GM21737 (cell line): Measurements from ENCODE around the gene SLC9A8.
"Not testable (repeated sequence)": the region's sequence is repeated elsewhere in the genome, so short reads cannot be mapped to it uniquely, and the experiment has no call there.

ENCODE experiments used
- ATAC-seq: cut with Tn5 transposase; IDR thresholded peaks from one replicate; pipeline ENCODE4 v1.9.1; 2021; ENCODE audit warnings: mild to moderate bottlenecking, moderate library complexity; ENCODE audit not compliant: unreplicated experiment

SLC9A8 gene

DNA sequence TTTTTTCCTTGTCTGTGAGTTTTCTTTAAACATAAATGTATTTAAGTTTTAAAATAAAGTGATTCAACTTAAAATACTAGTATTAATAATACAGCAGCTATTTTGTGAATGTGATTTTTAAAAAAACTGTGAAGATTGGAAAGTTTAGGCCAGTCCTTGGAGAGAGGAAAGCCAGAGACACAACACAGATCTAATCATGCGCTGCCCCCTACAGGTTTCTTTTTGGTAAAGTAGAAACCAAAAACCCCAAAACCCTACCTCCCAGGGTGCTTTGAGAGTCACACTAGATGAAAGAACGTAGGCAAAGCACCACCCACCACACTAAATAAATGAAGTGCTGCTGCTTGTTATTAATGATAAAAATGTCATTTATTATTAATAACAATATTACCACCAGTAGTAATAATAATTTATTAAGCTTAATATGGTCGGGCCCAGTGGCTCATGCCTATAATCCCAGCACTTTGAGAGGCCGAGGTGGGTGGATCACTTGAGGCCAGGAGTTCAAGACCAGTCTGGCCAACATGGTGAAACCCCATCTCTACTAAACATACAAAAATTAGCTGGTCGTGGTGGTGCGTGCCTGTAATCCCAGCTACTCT is 33.7 kb downstream of the SLC9A8 start:
- no peak for ATAC-seq

DNA sequence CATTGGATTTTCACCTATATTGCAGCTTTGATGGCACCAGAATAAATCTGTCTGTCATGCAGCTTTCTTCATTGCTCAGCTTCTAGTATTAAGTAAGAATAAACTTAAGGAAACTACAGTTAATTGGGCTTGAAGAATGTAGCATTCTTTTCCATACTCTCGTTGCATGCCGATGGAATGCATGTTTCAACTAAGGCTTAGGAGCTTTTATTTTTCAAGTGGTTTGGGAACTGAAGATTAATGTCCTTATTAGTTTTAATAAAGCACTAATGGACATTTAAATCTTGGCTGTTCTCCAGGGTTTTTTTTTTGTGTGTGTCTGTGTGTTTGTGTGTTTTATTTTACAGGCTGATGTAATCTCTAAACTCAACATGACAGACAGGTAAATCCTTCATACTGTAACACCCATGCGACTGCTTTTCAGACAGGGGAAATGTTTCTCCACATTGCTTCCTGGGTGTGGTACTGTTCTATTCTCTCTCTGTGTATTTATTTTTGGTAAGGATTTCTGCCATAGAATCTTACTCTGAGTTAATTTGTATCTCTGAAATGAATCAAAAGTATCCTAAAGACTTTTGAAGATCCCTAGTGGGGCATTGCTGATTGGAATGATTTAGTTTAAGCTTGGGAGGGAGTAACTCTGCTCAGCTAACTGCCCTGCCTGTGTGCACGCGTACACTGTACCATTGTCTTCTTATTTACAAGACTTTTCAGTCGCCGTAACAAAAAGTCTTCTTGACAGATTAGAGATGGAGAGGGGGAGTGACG is 38.0 kb downstream of the SLC9A8 start:
- no peak for ATAC-seq

DNA sequence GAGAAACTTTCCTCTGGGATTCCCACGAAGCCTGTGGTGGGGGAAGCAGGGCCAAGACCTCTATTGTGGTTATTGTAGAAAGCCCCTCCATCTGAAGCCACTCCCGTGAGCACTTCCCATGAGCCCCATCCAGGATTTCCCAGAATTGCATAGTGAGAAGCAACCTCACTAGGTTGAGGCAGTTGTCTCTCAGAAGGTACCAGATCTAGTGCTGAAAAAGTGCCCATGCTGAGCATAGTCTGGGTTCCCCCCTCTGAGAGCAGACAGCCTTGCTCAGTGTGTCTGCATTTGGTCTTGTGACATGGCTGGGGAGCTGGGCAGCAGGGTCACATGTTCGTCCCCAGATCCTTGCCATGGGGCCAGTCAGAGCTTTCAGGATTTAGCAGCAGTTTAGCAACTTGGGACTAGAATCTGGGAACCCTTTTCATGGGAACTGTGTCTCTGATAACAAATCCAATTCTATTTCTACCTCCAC is 38.6 kb downstream of the SLC9A8 start:
- ATAC-seq, result no peak

DNA sequence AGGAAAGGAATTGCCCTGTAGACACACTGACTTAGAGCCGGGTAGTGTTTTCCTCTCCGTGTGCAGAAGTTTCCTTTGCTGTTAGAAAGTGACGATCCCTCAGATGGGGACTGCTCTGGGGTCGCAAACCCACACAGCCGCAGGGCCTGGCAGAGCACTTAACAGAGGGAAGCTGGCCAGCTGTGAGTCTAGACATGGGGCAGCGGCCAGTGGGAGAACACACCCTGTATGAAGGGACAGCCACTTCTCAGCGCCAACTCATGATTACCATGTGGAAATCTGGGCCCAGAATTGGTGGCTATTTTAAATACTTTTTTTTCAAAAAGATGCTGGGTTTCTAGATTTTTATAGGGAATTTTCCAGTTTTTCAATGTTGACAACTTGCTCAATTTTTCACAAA is 39.4 kb downstream of the SLC9A8 start:
- ATAC-seq, result no peak

DNA sequence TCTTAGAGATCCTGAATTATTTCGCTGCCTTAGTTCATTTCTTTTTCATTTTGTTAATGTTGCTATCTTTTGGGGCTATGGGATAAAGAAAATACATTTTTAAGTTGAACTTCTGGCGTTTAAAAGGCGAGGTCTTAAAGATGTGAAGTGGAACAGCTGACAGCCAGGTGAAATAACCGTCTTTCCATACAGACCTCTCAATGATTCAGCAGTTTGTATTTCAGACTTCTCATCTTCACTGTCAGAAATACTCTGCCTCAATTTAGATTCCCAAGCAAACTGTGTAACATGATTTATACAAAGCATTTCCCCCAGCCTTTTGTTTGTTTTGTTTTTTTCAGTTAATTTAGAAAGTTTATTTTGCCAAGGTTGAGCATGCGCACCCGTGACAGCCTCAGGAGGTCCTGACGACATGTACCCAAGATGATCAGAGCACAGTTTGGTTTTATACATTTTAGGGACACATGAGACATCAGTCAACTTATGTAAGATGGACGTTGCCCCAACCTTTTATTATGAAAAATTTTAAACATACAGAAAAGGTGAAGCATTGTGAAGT is 40.0 kb downstream of the SLC9A8 start:
- no peak for ATAC-seq

DNA sequence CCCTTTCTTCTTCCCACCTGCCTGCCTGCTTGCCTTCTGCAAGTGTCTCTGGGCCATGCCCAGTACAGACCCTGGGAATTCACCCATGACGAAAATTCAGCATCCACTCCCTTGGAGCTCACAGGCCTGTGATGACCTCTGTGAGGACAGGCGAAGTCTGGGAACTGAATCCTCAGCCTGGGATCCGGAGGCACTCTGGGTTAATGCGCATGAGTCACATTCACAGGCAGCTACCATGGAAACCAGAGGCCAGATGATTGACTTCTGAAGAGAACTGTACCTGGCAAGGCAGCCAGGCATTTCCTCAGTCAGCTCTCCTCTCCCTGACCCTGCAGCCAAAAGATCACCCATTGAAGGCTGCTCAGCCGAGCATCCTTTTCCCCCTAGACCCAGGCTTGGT is 41.0 kb downstream of the SLC9A8 start:
- no peak for ATAC-seq

DNA sequence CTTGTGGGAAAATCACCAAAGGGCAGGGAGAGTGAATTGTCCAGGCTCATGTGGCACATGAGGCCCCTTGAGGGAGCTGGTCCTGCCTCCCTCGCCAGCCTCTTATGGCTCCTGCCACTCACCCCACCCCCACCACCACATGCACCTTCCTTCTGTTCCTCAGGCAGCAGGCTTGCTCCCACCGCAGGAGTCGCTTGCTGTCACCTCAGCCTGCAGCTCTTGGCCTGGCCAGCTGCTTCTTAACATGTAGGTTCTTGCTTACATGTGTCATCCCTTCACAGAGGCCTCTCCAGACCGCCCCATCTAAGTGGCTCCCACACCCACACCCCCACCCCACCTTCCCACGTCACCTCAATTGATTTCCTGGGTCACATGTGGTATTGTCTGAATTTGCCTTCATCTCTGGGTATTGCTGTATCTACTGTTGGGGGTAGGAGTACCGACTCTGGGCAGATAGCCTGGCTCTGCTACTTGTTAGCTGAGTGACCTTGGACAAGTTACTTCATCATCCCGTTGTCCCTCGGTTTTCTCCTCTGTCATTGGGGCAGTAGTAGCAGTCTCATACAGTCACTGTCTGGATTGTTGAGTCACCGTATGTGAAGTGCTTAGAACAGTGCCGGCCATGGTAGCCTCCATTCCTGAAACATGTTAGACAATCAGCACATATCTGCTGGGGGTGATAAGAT is 41.7 kb downstream of the SLC9A8 start:
- no peak for ATAC-seq

DNA sequence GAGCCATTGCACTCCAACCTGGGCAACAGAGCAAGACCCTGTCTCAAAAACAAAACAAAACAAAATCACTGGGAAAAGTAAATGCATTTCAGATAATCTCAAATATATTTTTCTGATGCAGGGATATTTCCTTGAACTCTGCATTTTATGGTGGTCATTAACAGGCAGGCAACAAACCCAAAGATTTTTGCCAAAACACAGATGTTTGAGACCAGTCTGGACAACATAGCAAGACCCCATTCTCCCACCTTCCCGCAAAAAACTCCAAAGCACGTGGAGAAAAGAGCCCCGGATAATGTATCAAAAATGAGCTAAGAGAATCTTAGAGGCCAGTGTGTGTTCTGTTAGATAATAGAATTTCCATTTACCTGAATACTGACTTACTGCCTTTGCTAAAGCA is 44.3 kb downstream of the SLC9A8 start:
- ATAC-seq, result no peak

DNA sequence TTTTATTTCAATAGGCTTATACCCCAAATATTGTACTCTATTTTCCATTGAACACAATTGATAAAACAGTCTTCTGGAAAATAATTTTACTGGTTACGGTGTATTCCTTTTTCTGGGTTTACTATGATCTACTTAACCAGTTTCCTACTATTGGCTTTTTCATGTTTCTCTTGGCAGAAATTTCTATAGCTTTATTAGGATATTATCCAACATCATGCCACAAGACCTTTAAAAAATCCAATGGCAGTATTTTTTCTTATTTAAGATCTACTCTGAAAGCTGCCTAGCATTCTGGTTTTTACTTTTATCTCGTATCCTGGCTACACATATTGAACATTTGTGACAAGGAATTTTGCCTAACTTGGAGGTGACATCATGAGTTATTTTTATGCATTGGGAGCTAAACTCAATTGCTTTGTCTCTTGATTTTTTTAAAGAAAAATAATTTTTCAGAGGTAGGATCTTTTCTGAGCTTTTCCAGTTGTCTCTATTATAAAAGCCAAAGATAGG is 45.5 kb downstream of the SLC9A8 start:
- ATAC-seq, result no peak

DNA sequence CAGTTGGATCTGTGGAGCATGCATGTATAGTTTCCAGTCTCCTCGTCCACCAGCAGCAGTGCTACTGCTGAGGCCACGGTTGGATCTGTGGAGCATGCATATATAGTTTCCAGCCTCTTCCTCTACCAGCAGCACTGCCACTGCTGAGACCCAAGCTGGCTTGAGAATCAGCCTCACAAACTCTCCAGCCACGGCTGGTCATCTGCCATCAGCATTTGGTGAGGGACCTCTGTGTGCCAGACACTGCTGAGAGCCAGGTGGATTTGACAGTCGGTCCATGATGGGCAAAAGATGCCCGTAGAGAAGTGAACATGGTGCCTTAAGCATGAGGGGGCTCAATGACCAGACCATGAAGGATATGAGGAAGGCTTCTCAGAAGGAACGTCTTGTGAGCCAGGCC is 46.4 kb downstream of the SLC9A8 start:
- no peak for ATAC-seq

DNA sequence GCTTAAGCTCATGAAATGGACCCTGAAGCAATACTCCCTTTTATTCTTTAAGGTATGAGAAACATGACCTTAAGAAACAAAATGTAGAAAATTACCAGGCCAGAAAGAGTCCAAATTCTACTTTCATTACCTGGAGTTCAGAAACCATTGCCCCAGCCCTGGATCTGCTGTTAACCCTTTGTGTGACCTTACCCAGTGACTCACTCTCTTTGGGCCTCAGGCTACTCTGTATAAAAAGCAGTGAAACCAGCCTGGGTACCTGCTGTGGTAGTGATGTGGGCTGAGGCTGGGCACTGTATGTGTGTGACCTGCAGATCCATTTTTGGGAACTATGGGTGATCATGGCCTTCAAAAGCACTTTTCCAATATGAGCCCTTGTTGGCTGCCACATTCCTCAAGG is 47.2 kb downstream of the SLC9A8 start:
- no peak for ATAC-seq

DNA sequence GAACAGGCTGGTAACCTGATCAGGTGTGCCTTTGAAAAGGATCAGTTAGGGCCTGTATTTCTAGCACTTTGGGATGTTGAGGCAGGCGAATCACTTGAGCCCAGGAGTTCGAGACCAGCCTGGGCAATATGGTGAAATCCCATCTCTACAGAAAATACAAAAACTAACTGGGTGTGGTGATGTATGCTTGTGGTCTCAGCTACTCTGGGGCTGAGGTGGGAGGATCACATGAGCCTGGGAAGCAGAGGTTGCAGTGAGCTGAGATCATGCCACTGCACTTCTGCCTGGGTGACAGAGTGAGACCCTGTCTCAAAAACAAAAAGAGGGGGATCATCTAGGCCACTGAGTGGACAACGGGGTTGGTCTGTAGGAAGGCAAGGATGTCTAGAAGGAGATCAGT is 48.6 kb downstream of the SLC9A8 start:
- ATAC-seq, result not testable (repeated sequence)

DNA sequence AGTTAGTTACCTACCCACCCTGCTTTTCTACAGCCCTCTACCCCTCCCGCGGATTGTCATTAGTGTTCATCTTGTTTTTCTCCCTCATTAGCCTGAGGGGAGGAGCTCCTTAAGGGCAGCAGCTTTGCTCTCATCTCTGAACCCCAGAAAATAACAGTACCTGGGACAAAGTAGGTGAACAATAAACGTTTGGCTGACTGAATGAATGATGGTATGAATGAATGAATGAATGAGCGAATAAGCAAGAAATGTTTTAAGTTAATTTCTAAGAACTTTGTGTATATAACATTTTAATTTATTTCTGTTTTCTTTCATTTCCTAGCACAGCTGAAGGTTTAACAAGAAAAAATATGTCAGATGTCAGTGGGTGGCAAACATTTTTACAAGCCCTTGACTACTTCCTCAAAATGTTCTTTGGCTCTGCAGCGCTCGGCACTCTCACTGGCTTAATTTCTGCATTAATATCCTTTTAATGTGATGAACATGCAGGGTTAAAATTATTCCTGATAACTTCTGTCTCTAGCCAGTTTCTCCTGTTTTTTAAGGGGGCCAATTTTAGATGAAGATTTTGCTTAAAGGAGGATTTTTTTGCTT is 50.1 kb downstream of the SLC9A8 start:
- ATAC-seq, result no peak

DNA sequence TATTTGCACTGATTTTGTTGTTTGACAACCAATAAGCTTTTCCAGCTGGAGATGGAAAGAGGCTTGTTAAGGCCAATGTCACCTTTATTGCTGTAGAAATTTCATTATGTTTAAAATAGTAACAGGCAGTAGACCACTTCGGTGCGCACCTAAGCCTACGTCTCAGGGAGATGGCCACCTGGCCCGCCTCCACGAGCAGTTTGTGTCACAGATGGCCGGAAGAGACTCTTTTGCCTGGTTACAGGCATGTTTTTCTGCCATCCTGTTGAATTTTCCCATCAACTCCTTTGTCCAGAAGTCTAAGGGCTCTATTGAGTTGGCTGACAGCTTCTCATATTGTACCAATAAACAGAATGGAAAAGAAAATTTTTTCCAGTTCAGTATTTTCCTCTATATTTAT is 51.0 kb downstream of the SLC9A8 start:
- ATAC-seq, result no peak

DNA sequence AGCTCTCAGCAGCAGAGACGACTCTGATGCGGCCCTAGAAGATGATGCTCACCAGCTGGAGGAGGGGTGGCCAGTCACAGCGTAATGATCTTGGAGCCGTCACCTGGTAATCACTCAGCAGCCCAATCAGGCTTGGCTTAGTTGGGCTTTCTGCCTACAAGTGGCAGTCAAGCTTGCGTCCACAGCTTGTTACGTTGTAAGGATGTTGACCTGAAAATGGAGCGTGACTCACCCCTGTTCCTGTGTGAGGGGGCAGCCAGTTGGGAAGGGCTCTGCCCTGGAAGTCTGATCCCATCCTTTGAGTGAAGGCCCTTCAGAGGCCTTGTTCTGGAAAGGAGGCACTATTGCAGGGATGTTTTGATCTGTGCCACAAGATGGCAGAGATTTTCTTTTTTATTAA is 52.9 kb downstream of the SLC9A8 start:
- no peak for ATAC-seq

DNA sequence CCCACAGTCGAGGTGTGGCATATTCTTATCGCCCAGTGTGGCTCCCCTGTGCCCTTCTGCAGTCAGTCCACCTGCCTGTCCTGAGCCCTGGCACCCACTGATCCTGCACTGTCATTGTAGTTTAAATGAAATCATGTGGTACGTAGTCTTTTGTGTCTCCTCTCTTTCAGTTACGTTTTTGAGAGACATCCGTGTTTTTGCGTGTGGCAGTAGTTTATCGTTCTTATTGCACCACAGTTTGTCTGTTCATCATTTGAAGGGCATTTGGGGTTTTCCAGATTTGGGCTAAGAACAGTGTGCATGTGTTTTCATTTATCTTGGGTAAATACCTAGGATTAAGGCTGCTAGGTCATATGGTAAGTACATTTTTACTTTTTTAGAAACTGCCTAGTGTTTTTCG is 53.4 kb downstream of the SLC9A8 start:
- no peak for ATAC-seq

DNA sequence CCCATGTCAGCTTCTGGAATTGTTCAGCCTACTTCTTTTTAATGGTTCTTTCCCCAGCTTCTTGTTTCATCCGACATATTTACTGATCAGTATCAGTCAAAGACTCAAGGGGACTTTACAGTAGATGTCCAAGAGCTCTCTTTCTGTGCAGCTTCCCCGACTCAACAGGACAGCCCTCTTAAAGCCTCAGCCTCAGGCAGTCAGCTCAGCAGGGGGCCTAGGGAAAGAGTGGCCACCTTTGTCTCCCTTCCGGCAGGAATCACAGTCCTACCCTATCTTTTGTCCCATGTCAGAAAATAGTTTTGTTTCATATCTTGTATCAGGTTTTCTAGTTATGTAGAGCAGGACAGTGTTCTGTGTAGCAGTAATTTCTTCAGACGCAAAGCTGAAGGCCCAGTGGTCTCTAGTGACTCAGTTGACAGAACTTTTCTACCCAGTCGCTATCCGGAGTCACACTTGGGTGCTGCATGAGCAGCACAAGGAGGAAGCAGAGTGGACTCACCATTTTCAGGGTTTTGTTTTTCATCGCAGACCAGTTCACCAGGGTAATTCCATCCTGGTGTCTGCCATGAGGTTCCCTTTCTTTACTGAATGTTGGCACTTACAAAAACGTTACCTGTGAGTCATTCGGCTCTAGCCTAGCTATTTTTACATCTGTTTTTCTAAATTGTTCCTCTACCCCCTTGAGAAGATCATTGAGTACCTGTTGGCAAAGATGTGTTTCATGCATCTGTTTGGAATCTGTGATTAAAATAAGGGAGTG is 55.0 kb downstream of the SLC9A8 start:
- no peak for ATAC-seq

DNA sequence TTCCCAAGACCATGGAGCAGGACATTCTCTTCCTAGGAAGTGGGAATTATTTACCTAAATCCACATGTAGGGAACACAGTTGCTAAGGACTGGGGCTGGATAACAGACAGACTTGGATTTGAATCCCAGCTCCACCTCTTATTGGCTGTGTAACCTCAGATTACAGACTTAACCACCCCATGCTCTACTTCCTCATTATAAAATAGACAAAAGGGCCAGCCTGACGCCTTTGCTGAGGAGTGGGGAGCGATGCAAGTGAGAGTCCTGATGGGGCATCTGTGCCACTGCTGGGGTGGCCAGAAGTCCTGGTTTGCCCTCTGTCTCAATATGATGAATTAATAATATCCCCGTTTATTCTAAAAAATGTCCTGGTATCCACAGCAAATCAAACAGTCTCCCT is 55.9 kb downstream of the SLC9A8 start:
- ATAC-seq, result no peak

DNA sequence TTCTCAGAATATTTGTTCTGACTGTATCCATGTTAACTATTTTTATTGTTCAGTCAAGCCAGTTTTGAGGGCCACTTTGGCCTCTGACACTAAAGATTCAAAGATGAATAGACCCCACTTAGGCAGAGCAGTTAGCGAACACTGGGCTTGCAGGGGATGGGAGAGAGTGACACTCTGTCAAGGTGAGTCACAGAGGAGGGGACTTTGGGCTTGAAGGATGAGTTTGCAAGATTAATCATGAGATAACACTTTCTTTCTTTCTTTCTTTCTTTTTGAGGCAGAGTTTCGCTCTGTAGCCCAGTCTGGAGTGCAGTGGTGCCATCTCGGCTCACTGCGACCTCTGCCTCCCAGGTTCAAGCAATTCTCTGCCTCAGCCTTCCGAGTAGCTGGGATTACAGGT is 56.3 kb downstream of the SLC9A8 start:
- no peak for ATAC-seq

DNA sequence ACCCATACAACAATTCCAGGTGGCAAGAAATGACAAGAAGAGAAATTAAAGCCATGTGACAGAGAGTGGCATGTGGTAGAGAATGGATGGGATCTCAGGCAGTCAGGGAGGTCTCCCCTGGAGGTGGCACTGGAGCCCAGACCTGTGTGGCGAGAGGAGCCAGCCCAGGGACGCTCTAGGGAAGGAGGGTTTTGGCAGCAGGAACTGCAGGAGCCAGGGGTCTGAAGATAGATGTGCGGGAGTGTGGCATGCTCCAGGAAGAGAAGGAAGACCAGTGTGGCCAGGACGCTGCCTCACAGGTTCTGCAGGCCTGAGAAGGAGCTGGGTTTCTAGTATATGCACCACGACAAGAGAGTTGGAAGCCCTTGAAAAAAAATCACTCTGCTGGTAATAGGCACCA is 57.6 kb downstream of the SLC9A8 start:
- ATAC-seq, result no peak
